Choroid plexus epithelial cell (primary cell): Measurements from ENCODE around the gene TBCEL.

ENCODE experiments used
- DNase-seq: peaks from one replicate; pipeline ENCODE4 v3.0.0-alpha.2; 2010; ENCODE audit warnings: low read depth
- H3K4me3 ChIP-seq: 2 replicates; pipeline ENCODE4 v1.5.1; 2011; ENCODE audit warnings: low read depth, mild to moderate bottlenecking, control low read depth, low read length, moderate library complexity
- TF ChIP-seq, protein P1 (sequence below): conservative IDR thresholded peaks from 2 replicates; pipeline ENCODE4 v1.5.1; 2011; ENCODE audit warnings: low read depth, mild to moderate bottlenecking, control low read depth, inconsistent platforms, low read length, moderate library complexity

TBCEL gene

GRCh38 chr11:121058941-121059340 is 35.0 kb downstream of the TBCEL start:
- DNase-seq, result no peak
- TF ChIP-seq, protein P1, sequence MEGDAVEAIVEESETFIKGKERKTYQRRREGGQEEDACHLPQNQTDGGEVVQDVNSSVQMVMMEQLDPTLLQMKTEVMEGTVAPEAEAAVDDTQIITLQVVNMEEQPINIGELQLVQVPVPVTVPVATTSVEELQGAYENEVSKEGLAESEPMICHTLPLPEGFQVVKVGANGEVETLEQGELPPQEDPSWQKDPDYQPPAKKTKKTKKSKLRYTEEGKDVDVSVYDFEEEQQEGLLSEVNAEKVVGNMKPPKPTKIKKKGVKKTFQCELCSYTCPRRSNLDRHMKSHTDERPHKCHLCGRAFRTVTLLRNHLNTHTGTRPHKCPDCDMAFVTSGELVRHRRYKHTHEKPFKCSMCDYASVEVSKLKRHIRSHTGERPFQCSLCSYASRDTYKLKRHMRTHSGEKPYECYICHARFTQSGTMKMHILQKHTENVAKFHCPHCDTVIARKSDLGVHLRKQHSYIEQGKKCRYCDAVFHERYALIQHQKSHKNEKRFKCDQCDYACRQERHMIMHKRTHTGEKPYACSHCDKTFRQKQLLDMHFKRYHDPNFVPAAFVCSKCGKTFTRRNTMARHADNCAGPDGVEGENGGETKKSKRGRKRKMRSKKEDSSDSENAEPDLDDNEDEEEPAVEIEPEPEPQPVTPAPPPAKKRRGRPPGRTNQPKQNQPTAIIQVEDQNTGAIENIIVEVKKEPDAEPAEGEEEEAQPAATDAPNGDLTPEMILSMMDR, result no peak
- no peak overlapping the region for H3K4me3 ChIP-seq

DNA sequence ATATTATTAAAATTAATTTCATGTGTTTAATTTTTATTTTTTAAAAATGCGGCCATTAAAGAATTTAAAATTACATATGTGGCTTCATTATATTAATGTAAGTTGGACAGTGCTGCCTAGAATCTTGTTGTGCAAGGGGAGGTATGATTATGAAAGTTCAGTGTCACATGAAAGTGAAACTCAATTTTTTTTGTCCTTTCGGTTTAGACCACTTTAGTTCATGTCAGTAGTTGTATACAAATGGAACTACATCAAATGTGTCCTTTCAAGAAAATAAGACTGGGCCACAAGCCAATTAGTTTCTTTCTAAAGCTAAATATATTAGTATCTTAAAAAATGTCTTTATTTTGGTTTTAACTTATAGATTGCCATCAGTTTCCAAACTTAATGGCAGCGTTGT is 35.7 kb downstream of the TBCEL start:
- H3K4me3 ChIP-seq, result no peak overlapping the region
- TF ChIP-seq, protein P1, result no peak
- DNase-seq, result peak; percentile 13

- TF ChIP-seq, protein P1, result peak; percentile 46
- peak; percentile 25 for DNase-seq
- H3K4me3 ChIP-seq, result no peak overlapping the region
Observed at GRCh38 chr11:121063728-121064127, 39.8 kb downstream of the TBCEL start.

- no peak overlapping the region for H3K4me3 ChIP-seq
- TF ChIP-seq, protein P1, result no peak
- DNase-seq, result no peak
Observed at GRCh38 chr11:121066623-121067022, 42.7 kb downstream of the TBCEL start.

DNA sequence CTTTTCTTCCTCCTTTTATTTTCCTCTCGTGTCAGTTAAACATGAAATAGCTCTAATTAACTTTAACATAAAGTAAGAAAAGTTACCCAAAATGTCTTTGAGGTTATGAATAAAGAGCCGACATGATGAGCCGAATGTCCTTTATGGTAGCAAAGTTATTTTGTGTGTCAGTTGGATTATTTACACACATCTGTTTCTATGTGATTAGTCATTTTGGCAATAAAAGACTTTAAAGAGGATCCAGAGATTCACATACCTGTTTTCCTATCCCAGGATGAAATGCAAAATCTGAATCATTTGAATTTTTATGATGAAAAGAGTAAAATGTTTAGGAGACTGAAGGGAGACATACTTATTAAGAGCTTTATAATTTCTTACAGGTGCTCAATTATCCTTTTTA is 43.1 kb downstream of the TBCEL start:
- H3K4me3 ChIP-seq, result no peak overlapping the region
- peak; percentile 4 for DNase-seq
- TF ChIP-seq, protein P1, result no peak

- peak; percentile 75 for DNase-seq
- no peak overlapping the region for H3K4me3 ChIP-seq
- TF ChIP-seq, protein P1, result no peak
Observed at GRCh38 chr11:121067453-121067852, 43.6 kb downstream of the TBCEL start.

GRCh38 chr11:121067962-121068647 is 44.2 kb downstream of the TBCEL start:
- DNase-seq, result peak; percentile 26
- no peak overlapping the region for H3K4me3 ChIP-seq
- TF ChIP-seq, protein P1, result no peak
